Left ventricle myocardium superior (tissue), 1 donor: ENCODE measurements around the gene FAIM2. TPM values are rescaled to one million over a fixed set of nuclear protein-coding genes. Genes with fewer than 3 reads are reported as not detected.

ENCODE experiments used
- ATAC-seq: fragments of 200-7000 bp; cut with Tn5 transposase; one replicate; pipeline ENCODE4 v1.9.1; 2020; ENCODE audit warnings: mild to moderate bottlenecking, moderate library complexity
- DNase-seq: peaks from one replicate; pipeline ENCODE4 v3.0.0-alpha.2; 2020
- intact Hi-C: fragments of 100-400 bp; cut with micrococcal nuclease; formaldehyde crosslinking; loops from one replicate; pipeline ENCODE4 v1.11.0; 2022
- long read RNA-seq: library from polyadenylated mRNA; unstranded; transcript quantifications from one replicate; pipeline ENCODE4 v2.0.0, GENCODE V29; 2021
- total RNA-seq: library from RNA; stranded (reverse); fragmentation: NEBNext Ultra II Directional; extraction: Animal tissue kit (Norgen Biotek cat#: 25700); gene quantifications from one replicate; pipeline ENCODE4 v1.2.1, GENCODE V29; 2021
- donor health status: DM: no; HTN: yes; CAD: no; lungs with severe emphysema.

Gene FAIM2
- total RNA-seq, result 8.2 TPM
- long read RNA-seq, full-length matches to known transcripts, result 19 of 27 reads
- long read RNA-seq, partial matches to known transcripts, result 0 of 27 reads
- long read RNA-seq, other reads (novel, unspliced or antisense), result 8 of 27 reads

GRCh38 chr12:49903700-49904423 lies at the start of gene FAIM2:
FAIM2 (minus strand) TSS chr12:49903900; CDS start chr12:49903792, 108 bp downstream.
- peak; percentile 85 for DNase-seq
- ATAC-seq, result peak; percentile 89
- intact Hi-C loops, result no loop called here

GRCh38 chr12:49953151-49953550 lies 49.5 kb upstream of the FAIM2 start:
- DNase-seq (no peak), ATAC-seq (no peak)
- intact Hi-C loops, result no loop called here

- intact Hi-C loops, result no loop called here
- DNase-seq, result no peak
- no peak for ATAC-seq
These were observed 48.8 kb upstream of the FAIM2 start for GRCh38 chr12:49952391-49953055.

- no peak for DNase-seq
- intact Hi-C loops, result no loop called here
- ATAC-seq, result no peak
These were observed 47.9 kb upstream of the FAIM2 start for GRCh38 chr12:49951411-49952240.

GRCh38 chr12:49950273-49951251 lies 46.9 kb upstream of the FAIM2 start, which contains the start of gene AQP2:
AQP2 (plus strand) TSS chr12:49950737; CDS start chr12:49950831, 94 bp downstream.
- intact Hi-C loops, result no loop called here
- DNase-seq (no peak), ATAC-seq (no peak)

- DNase-seq (no peak), ATAC-seq (no peak)
- intact Hi-C loops, result no loop called here
These were observed 46.2 kb upstream of the FAIM2 start for GRCh38 chr12:49949866-49950265.

- intact Hi-C loops, result no loop called here
- no peak for DNase-seq
- no peak for ATAC-seq
These were observed 45.5 kb upstream of the FAIM2 start for GRCh38 chr12:49948866-49949845.

- DNase-seq (no peak), ATAC-seq (no peak)
- intact Hi-C loops, result no loop called here
These were observed 44.0 kb upstream of the FAIM2 start for GRCh38 chr12:49947593-49948226.

- intact Hi-C loops, result no loop called here
- ATAC-seq (no peak), DNase-seq (no peak)
These were observed 42.8 kb upstream of the FAIM2 start for GRCh38 chr12:49946497-49946896.

- intact Hi-C loops, result no loop called here
- no peak for DNase-seq
- no peak for ATAC-seq
These were observed 42.4 kb upstream of the FAIM2 start for GRCh38 chr12:49946086-49946485.

GRCh38 chr12:49945394-49946080 lies 41.8 kb upstream of the FAIM2 start:
- ATAC-seq, result peak; percentile 98
- DNase-seq, result peak; percentile 91
- intact Hi-C loops, result no loop called here

- no peak for DNase-seq
- ATAC-seq, result no peak
- intact Hi-C loops, result no loop called here
These were observed 41.0 kb upstream of the FAIM2 start for GRCh38 chr12:49944718-49945117.

- intact Hi-C loops, result no loop called here
- DNase-seq (no peak), ATAC-seq (no peak)
These were observed 40.3 kb upstream of the FAIM2 start for GRCh38 chr12:49944046-49944445.

- DNase-seq (no peak), ATAC-seq (no peak)
- intact Hi-C loops, result no loop called here
These were observed 39.9 kb upstream of the FAIM2 start for GRCh38 chr12:49943625-49943960.

GRCh38 chr12:49942921-49943624 lies 39.4 kb upstream of the FAIM2 start:
- intact Hi-C loops, result no loop called here
- no peak for DNase-seq
- no peak for ATAC-seq

GRCh38 chr12:49942512-49942893 lies 38.8 kb upstream of the FAIM2 start:
- intact Hi-C loops, result no loop called here
- DNase-seq (no peak), ATAC-seq (no peak)
